MM.1S (cell line): Measurements from ENCODE around the gene URB1.

Experiments used
- DNase-seq: peaks from one replicate; pipeline ENCODE4 v3.0.0-alpha.2; 2015
- H2AFZ ChIP-seq: fragments of 300-600 bp; sonication (generic); 2 replicates; pipeline ENCODE4 v1.6.0; 2016; ENCODE audit warnings: antibody characterized with exemption, low read length
- H3F3A ChIP-seq: fragments of 300-600 bp; sonication (generic); 2 replicates; pipeline ENCODE4 v1.6.1; 2016; ENCODE audit warnings: mild to moderate bottlenecking, antibody characterized with exemption, low read length, moderate library complexity, mixed read lengths; ENCODE audit not compliant: insufficient read depth
- H3K27ac ChIP-seq: fragments of 300-600 bp; sonication (generic); 2 replicates; pipeline ENCODE4 v1.5.1; 2016; ENCODE audit warnings: mild to moderate bottlenecking, low read length
- H3K27me3 ChIP-seq: fragments of 300-600 bp; sonication (generic); replicated peaks from 2 replicates; pipeline ENCODE4 v1.6.0; 2016; ENCODE audit warnings: low read length; ENCODE audit not compliant: insufficient read depth
- H3K36me3 ChIP-seq: fragments of 300-600 bp; sonication (generic); replicated peaks from 2 replicates; pipeline ENCODE4 v1.6.1; 2016; ENCODE audit warnings: mild to moderate bottlenecking, low read length, mixed read lengths; ENCODE audit not compliant: insufficient read depth
- H3K4me1 ChIP-seq: fragments of 300-600 bp; sonication (generic); 2 replicates; pipeline ENCODE4 v1.6.1; 2016; ENCODE audit warnings: low read length, mixed read lengths
- H3K4me2 ChIP-seq: fragments of 300-600 bp; sonication (generic); 2 replicates; pipeline ENCODE4 v1.6.0; 2016; ENCODE audit warnings: low read depth, low read length
- H3K4me3 ChIP-seq: fragments of 300-600 bp; sonication (generic); 2 replicates; pipeline ENCODE4 v1.5.1; 2016; ENCODE audit warnings: low read length, mixed read lengths
- H3K79me2 ChIP-seq: fragments of 300-600 bp; sonication (generic); 2 replicates; pipeline ENCODE4 v1.6.1; 2016; ENCODE audit warnings: mixed run types, low read length, mixed read lengths
- H3K9ac ChIP-seq: fragments of 300-600 bp; sonication (generic); 2 replicates; pipeline ENCODE4 v1.6.1; 2016; ENCODE audit warnings: low read length, mixed read lengths
- H3K9me2 ChIP-seq: fragments of 300-600 bp; sonication (generic); replicated peaks from 2 replicates; pipeline ENCODE4 v1.6.1; 2016; ENCODE audit warnings: mild to moderate bottlenecking, low read length, mixed read lengths; ENCODE audit not compliant: insufficient read depth
- H3K9me3 ChIP-seq: fragments of 300-600 bp; sonication (generic); replicated peaks from 2 replicates; pipeline ENCODE4 v1.6.1; 2016; ENCODE audit warnings: mild to moderate bottlenecking, low read length, mixed read lengths; ENCODE audit not compliant: insufficient read depth
- H4K20me1 ChIP-seq: fragments of 300-600 bp; sonication (generic); 2 replicates; pipeline ENCODE4 v1.6.1; 2016; ENCODE audit warnings: mild to moderate bottlenecking, low read length, moderate library complexity, mixed read lengths; ENCODE audit not compliant: insufficient read depth
- EZH2 ChIP-seq: fragments of 300-600 bp; sonication (generic); optimal IDR thresholded peaks from 2 replicates; pipeline ENCODE3; 2017; ENCODE audit warnings: low read depth, mild to moderate bottlenecking, antibody characterized with exemption, low read length, mixed read lengths
- EZH2phosphoT487 ChIP-seq: fragments of 300-600 bp; sonication (generic); IDR thresholded peaks from 2 replicates; pipeline ENCODE4 v1.6.1; 2018; ENCODE audit warnings: antibody characterized with exemption, low read length
- TF ChIP-seq, protein P1 (sequence below): fragments of 300-600 bp; sonication (generic); IDR thresholded peaks from 2 replicates; pipeline ENCODE4 v1.5.1; 2016; ENCODE audit warnings: antibody characterized with exemption, low read length, mixed read lengths

The URB1 gene

GRCh38 chr21:32424674-32425073, 31.9 kb upstream of the URB1 start:
- H3K9ac ChIP-seq: no peak overlapping the region
- no peaks in the 10 kb centered on the region for H3K79me2 ChIP-seq
- no peaks in the 10 kb centered on the region for H3K36me3 ChIP-seq
- H3K9me3 ChIP-seq: no peaks in the 10 kb centered on the region
- H3K4me1 ChIP-seq: no peaks in the 10 kb centered on the region
- DNase-seq: no peak
- H3K27me3 ChIP-seq: no peaks in the 10 kb centered on the region
- H3K4me2 ChIP-seq: no peak overlapping the region
- no peak overlapping the region for H3K27ac ChIP-seq
- no peaks in the 10 kb centered on the region for H3K9me2 ChIP-seq
- no peak overlapping the region for H3K4me3 ChIP-seq
- TF ChIP-seq, protein P1, sequence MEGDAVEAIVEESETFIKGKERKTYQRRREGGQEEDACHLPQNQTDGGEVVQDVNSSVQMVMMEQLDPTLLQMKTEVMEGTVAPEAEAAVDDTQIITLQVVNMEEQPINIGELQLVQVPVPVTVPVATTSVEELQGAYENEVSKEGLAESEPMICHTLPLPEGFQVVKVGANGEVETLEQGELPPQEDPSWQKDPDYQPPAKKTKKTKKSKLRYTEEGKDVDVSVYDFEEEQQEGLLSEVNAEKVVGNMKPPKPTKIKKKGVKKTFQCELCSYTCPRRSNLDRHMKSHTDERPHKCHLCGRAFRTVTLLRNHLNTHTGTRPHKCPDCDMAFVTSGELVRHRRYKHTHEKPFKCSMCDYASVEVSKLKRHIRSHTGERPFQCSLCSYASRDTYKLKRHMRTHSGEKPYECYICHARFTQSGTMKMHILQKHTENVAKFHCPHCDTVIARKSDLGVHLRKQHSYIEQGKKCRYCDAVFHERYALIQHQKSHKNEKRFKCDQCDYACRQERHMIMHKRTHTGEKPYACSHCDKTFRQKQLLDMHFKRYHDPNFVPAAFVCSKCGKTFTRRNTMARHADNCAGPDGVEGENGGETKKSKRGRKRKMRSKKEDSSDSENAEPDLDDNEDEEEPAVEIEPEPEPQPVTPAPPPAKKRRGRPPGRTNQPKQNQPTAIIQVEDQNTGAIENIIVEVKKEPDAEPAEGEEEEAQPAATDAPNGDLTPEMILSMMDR: no peak
- TF ChIP-seq EZH2 (no peak), EZH2phosphoT487 (no peak)
- H4K20me1 ChIP-seq: no peaks in the 10 kb centered on the region
- no peaks in the 10 kb centered on the region for H3F3A ChIP-seq
- no peak overlapping the region for H2AFZ ChIP-seq

GRCh38 chr21:32424191-32424535, 31.4 kb upstream of the URB1 start:
- Histone ChIP-seq H3K9ac (no peak overlapping the region), H3K9me3 (no peaks in the 10 kb centered on the region), H3K9me2 (no peaks in the 10 kb centered on the region), H4K20me1 (no peaks in the 10 kb centered on the region), H3K4me2 (no peak overlapping the region), H3K4me1 (no peaks in the 10 kb centered on the region), H3K27me3 (no peaks in the 10 kb centered on the region), H3F3A (no peaks in the 10 kb centered on the region), H2AFZ (no peak overlapping the region), H3K4me3 (no peak overlapping the region), H3K36me3 (no peaks in the 10 kb centered on the region), H3K27ac (no peak overlapping the region), H3K79me2 (no peaks in the 10 kb centered on the region)
- TF ChIP-seq EZH2phosphoT487 (no peak), EZH2 (no peak)
- TF ChIP-seq, protein P1: no peak
- no peak for DNase-seq

DNA sequence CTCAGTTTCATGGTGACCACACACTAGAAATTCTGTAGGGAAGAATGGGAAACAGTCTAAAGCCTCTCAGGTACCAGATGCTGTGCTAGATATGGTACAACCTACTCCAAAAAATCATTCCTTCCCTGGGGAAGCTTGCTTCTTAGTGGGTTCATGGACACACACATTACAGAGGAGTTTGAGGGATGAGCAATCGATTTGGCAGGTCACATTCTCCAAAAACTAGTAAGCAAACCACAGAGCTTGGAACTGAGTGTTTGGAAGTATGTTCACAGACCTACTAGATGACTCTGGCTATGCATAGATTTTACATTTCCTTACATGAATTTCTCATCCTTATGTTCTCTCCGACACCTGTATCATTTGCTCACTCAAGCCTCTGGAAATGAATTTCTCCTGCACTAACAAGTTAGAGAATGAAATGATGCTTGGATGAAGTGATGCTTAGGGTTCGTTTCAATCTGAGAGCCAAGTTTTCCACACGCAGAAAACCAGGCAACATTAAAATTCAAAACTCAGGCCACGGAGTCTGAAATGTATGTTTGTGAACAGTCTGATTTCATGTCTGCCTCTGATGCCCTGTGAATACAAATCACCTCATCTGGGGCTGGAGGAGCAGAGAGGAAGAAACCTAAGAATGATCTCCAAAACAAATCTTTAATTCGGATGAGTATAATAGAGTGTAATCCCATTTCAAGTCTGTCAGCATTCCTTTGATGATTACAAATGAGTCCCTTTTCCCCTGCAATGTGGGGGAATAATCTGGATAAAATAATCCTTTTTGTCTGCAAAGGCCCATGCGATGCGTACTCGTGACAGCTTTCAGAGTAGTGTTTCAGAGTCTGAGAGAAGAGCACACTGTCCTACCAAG, 30.7 kb upstream of the URB1 start:
- no peak overlapping the region for H2AFZ ChIP-seq
- no peak for DNase-seq
- no peaks in the 10 kb centered on the region for H3K27me3 ChIP-seq
- no peak overlapping the region for H3K4me2 ChIP-seq
- no peak overlapping the region for H3K27ac ChIP-seq
- no peak for TF ChIP-seq EZH2
- TF ChIP-seq, protein P1: no peak
- TF ChIP-seq EZH2phosphoT487: no peak
- no peaks in the 10 kb centered on the region for H3K4me1 ChIP-seq
- no peaks in the 10 kb centered on the region for H3K9me2 ChIP-seq
- H3K4me3 ChIP-seq: no peak overlapping the region
- H3K9me3 ChIP-seq: no peaks in the 10 kb centered on the region
- H3K79me2 ChIP-seq: no peaks in the 10 kb centered on the region
- no peaks in the 10 kb centered on the region for H3F3A ChIP-seq
- no peak overlapping the region for H3K9ac ChIP-seq
- H4K20me1 ChIP-seq: no peaks in the 10 kb centered on the region
- no peaks in the 10 kb centered on the region for H3K36me3 ChIP-seq
